ENCODE data around the gene HOXB2. TPM values are rescaled to one million over a fixed set of nuclear protein-coding genes. Genes with fewer than 3 reads are reported as not detected.

The HOXB2 gene
- total RNA-seq, 1 donor from 2014 or later, result 2.9 TPM

DNA sequence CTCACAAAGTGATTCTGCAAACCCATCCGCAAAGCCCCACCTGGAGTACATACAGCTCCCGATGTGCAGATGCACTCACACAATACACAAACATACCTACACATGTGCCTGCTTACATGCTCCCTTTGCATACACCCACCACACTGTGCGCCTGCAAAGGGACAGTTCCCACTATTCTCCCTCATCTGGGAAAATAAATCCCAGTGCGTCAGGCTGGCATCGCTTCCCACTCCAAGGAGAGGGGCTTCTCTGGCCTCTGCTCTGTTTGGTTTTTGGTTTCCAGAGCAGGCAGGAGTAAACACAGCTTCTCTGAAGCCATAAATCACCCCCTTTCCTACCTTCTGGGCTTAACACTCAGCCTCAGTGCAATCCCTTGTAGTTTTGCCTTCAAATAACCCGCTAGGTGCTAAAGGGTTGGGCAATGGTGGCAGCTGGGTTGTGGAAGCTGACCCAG lies 18.5 kb upstream of the HOXB2 start:
- H3K9me3 Mint-ChIP-seq, result no peaks in the 10 kb centered on the region
- intact Hi-C loops (cut with micrococcal nuclease), result no loop called here
- ChIA-PET CTCF (no interaction called here), POLR2A (no interaction called here)
- DNase-seq, result no peak
- peaks cover 16% of the 10 kb centered on the region for H3K27me3 Mint-ChIP-seq
- ATAC-seq (ENCODE audit: low read depth), result no peak
- peaks cover 2% of the 10 kb centered on the region for H3K4me1 Mint-ChIP-seq
- H3K27ac Mint-ChIP-seq, result no peak overlapping the region
- no peak overlapping the region for H3K4me3 Mint-ChIP-seq
- TF ChIP-seq CTCF (IDR thresholded peaks at IDR 0.05), result no peak
- no peaks in the 10 kb centered on the region for H3K36me3 Mint-ChIP-seq (ENCODE audit: low read depth)

DNA sequence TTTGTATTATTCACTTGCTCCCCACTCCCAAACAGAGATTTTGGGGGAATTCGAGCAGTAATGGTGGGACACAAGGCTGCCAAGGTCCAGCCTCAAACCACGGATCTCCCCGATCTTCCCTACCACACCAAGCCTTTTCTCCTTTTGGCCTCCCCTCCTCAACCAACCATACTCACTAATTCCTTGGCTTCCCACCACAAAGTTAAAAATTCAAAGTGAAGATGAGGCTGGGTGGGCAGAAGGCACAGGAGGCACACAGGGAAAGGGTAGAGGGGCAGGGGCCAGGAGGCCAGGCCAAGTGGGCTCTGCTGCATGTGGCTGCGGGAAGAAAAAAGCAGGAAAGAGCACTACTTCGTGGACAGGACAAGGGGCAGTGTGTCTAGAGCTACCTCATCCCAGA lies 18.0 kb upstream of the HOXB2 start:
- Mint-ChIP-seq H3K36me3 (ENCODE audit: low read depth) (no peaks in the 10 kb centered on the region), H3K4me3 (no peak overlapping the region), H3K9me3 (no peaks in the 10 kb centered on the region), H3K27ac (no peak overlapping the region), H3K4me1 (no peaks in the 10 kb centered on the region), H3K27me3 (peaks cover 14% of the 10 kb centered on the region)
- TF ChIP-seq CTCF (IDR thresholded peaks at IDR 0.05), result no peak
- POLR2A ChIA-PET, result no interaction called here
- intact Hi-C loops (cut with micrococcal nuclease), result no loop called here
- CTCF ChIA-PET, result no interaction called here
- ATAC-seq (ENCODE audit: low read depth) (no peak), DNase-seq (no peak)

DNA sequence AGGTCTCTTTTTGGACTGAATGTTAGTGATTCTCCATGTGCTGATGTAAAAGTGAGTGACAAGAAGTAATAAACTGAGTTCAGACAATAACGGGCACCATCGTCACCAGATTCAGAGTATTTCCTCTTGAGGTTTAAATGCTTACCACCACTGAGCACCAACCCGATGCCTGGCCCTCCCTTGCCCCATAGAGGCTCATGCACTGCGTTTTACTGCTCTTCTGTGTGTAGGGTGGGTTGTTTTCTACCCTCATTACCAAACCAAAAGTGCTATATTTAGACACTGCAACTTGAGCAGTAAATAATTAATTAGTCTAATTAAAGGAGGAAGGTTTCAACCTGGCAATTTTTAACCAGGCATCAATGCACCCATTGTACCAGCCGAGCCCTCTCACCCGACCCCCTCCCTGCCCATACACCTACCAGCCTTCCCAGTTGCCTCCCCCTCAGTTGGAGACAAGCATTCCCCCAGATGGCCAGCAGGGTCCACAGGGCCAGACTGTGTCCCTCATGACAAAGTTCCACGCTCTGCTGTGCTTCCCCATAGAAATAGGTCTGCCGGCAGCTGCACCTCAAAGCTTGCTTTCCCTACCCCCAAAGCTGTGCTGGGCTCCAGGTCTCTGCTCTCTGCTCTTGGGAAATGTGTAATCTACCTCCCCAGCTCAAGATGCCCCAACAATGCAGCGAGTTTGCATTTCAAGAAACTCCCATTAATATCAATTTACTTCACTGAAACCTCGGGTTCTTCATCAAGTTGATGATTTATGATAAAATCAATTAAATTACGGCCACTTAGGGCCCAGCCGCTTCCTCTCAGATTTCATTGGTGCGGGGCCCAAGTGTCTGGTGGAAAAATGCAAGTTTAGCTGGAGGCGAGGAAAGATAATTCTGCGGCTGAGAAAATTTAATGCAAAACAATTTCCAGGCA lies 17.2 kb upstream of the HOXB2 start:
- DNase-seq (no peak), ATAC-seq (ENCODE audit: low read depth) (no peak)
- Mint-ChIP-seq H3K4me3 (no peak overlapping the region), H3K9me3 (no peaks in the 10 kb centered on the region), H3K4me1 (no peaks in the 10 kb centered on the region), H3K27me3 (peaks cover 18% of the 10 kb centered on the region), H3K27ac (no peak overlapping the region), H3K36me3 (ENCODE audit: low read depth) (no peaks in the 10 kb centered on the region)
- TF ChIP-seq CTCF (IDR thresholded peaks at IDR 0.05), result no peak
- intact Hi-C loops (cut with micrococcal nuclease), result no loop called here
- POLR2A ChIA-PET, result no interaction called here
- CTCF ChIA-PET, result interaction anchor here (0.9 kb wide), 1 partner anchor 21 kb away, joined by 3 read pairs; no protein-coding TSS in a partner anchor

GRCh38 chr17:48559840-48560817 lies 15.2 kb upstream of the HOXB2 start:
- Mint-ChIP-seq H3K9me3 (no peaks in the 10 kb centered on the region), H3K36me3 (ENCODE audit: low read depth) (no peaks in the 10 kb centered on the region), H3K4me3 (no peak overlapping the region), H3K4me1 (peaks cover 2% of the 10 kb centered on the region), H3K27ac (no peak overlapping the region), H3K27me3 (peaks cover 32% of the 10 kb centered on the region)
- ATAC-seq (ENCODE audit: low read depth), result no peak
- no peak for DNase-seq
- no peak for TF ChIP-seq CTCF (IDR thresholded peaks at IDR 0.05)
- CTCF ChIA-PET, result no interaction called here
- POLR2A ChIA-PET, result interaction anchor here (0.7 kb wide), 1 partner anchor 79 kb away, joined by 5 read pairs; no protein-coding TSS in a partner anchor
- intact Hi-C loops (cut with micrococcal nuclease), result loop anchor here (5.0 kb wide), 1 partner anchor 38 kb away; no protein-coding TSS in a partner anchor

Data from activated B cell treated with CpG ODN at 0.5 μM for 24 hours (primary cell).